Sigmoid colon (tissue), 7 donors: Measurements from ENCODE around the gene LSM8. TPM values are rescaled to one million over a fixed set of nuclear protein-coding genes. Genes with fewer than 3 reads are reported as not detected.

ENCODE experiments used
- DNase-seq: peaks from one replicate; pipeline ENCODE4 v3.0.0-alpha.2; 2019
- H3K27ac ChIP-seq, 4 donors: fragments of 200-600 bp; sonication (generic); one replicate each; pipeline ENCODE4 v1.5.1; 2016 to 2019; ENCODE audit warnings: mild to moderate bottlenecking in 1 of 4
- H3K27me3 ChIP-seq, 3 donors: fragments of 200-600 bp; sonication (generic); one replicate each; pipeline ENCODE4 v1.5.1; 2019; ENCODE audit warnings: mild to moderate bottlenecking in 1 of 3
- H3K36me3 ChIP-seq, 4 donors: fragments of 200-600 bp; sonication (generic); one replicate each; pipeline ENCODE4 v1.5.1; 2016 to 2019
- H3K4me1 ChIP-seq, 4 donors: fragments of 200-600 bp; sonication (generic); one replicate each; pipeline ENCODE4 v1.5.1; 2017 to 2019
- H3K4me3 ChIP-seq, 4 donors: fragments of 200-600 bp; sonication (generic); one replicate each; pipeline ENCODE4 v1.5.1; 2017 to 2019; ENCODE audit warnings: mild to moderate bottlenecking in 2 of 4, moderate library complexity in 1 of 4
- H3K9me3 ChIP-seq, 4 donors: fragments of 200-600 bp in 3 of 4; sonication (generic) in 3 of 4; one replicate each; pipeline versions ENCODE4 v1.5.1 to v1.6.1; 2013 to 2019
- EP300 ChIP-seq, 4 donors: sonication (generic); formaldehyde crosslinking; IDR thresholded peaks; one replicate each; pipeline ENCODE4 v1.6.1; 2017; ENCODE audit warnings: antibody characterized with exemption in 4 of 4
- POLR2A ChIP-seq, 2 donors: fragments of 450-650 bp; IDR thresholded peaks; one replicate each; pipeline ENCODE4 v1.6.1; 2016; ENCODE audit warnings: antibody characterized with exemption in 2 of 2, mild to moderate bottlenecking in 2 of 2, moderate library complexity in 2 of 2
- POLR2AphosphoS5 ChIP-seq, 4 donors: sonication (generic); formaldehyde crosslinking; IDR thresholded peaks; one replicate each; pipeline ENCODE4 v1.6.1; 2017; ENCODE audit warnings: antibody characterized with exemption in 4 of 4
- WGBS, 2 donors: extraction: QIAGEN DNeasy Blood & Tissue Kit; methylation state at CpG; one replicate each; pipeline ENCODE4 v1.1.7; 2013; 5-methylcytosine and 5-hydroxymethylcytosine counted together
- intact Hi-C: fragments of 100-400 bp; cut with DNase I; formaldehyde crosslinking; loops from one replicate; pipeline ENCODE4 v1.15.1; 2023
- polyA plus RNA-seq, 3 donors: library from polyadenylated mRNA; stranded (reverse); fragments of 200-250 nt; gene quantifications; one replicate each; pipeline ENCODE4 v1.2.3, GENCODE V29; 2013
- total RNA-seq, 4 donors: library from RNA; depleted of rRNA; stranded (reverse); fragments of >200 nt; gene quantifications; one replicate each; pipeline ENCODE4 v1.1.0, GENCODE V29; 2016
- TF ChIP-seq, protein P1 (sequence below), 4 experiments: fragments of 450-650 bp in 3 of 4; fragments of 200-600 bp in 1 of 4; IDR thresholded peaks; one replicate each; pipeline ENCODE4 v1.5.1; 2016 to 2019; ENCODE audit warnings: antibody characterized with exemption in 4 of 4, mild to moderate bottlenecking in 3 of 4, moderate library complexity in 2 of 4
- donor health status: healthy with polysubstance abuse.
- donor health status: Bipolar disorder and iron deficiency.
- donor health status: healthy.

LSM8 gene
- total and polyA plus RNA-seq, 7 donors = 25.2 to 42.7 (median 35.7) TPM

DNA sequence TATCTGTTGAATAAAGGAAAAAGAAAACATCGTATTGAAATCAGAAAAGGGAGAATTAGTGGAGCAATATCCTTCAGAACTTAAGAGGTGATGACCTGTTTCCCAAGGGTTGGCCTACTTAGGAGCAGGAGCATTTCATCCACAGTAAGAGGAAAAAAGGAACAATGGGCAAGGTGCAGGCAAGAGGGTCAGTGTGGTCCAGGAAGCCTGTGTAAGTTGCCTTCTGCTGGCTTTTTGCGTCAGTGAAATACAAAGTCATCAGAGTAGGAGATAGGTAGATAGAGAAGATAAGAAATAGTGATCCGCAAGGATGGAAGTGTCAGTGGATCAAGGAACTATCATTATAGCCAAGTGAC, 35.2 kb downstream of the LSM8 start:
- DNase-seq = no peak
- no peaks in the 10 kb centered on the region for H3K27me3 ChIP-seq
- TF ChIP-seq POLR2AphosphoS5 (IDR thresholded peaks at IDR 0.05) (no peak), POLR2A (IDR thresholded peaks at IDR 0.05) (no peak), EP300 (IDR thresholded peaks at IDR 0.05) (no peak)
- TF ChIP-seq, protein P1, sequence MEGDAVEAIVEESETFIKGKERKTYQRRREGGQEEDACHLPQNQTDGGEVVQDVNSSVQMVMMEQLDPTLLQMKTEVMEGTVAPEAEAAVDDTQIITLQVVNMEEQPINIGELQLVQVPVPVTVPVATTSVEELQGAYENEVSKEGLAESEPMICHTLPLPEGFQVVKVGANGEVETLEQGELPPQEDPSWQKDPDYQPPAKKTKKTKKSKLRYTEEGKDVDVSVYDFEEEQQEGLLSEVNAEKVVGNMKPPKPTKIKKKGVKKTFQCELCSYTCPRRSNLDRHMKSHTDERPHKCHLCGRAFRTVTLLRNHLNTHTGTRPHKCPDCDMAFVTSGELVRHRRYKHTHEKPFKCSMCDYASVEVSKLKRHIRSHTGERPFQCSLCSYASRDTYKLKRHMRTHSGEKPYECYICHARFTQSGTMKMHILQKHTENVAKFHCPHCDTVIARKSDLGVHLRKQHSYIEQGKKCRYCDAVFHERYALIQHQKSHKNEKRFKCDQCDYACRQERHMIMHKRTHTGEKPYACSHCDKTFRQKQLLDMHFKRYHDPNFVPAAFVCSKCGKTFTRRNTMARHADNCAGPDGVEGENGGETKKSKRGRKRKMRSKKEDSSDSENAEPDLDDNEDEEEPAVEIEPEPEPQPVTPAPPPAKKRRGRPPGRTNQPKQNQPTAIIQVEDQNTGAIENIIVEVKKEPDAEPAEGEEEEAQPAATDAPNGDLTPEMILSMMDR (IDR thresholded peaks at IDR 0.05) = no peak
- H3K9me3 ChIP-seq = no peaks in the 10 kb centered on the region
- intact Hi-C loops = no loop called here
- 96 to 97% methylated on average over 3 of the region's 3 CpGs for WGBS, 2 donors
- no peak overlapping the region for H3K4me3 ChIP-seq
- peaks cover 0 to 17% (median 5%) of the 10 kb centered on the region in 4 donors for H3K4me1 ChIP-seq
- no peaks in the 10 kb centered on the region for H3K36me3 ChIP-seq
- H3K27ac ChIP-seq = no peak overlapping the region

DNA sequence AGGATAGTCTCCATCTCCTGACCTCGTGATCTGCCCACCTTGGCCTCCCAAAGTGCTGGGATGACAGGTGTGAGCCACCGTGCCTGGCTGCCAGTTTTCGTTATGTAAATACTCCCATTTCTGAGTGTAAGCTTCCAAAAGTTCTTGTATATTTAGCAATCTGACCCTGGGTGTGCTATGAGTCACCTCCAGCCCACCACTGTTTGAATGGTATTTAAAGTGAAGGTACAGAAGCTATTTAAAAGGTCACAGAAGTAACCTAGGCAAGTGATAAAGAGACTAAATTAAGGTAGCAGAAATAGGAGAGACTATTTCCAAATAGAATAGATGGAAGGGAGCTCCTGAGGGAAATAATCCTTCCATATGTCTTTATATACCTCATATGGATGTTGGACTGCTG, 36.6 kb downstream of the LSM8 start:
- intact Hi-C loops = no loop called here
- Histone ChIP-seq H3K4me3 (no peak overlapping the region), H3K4me1 (peaks cover 0 to 10% (median 0%) of the 10 kb centered on the region in 4 donors), H3K27me3 (no peaks in the 10 kb centered on the region), H3K27ac (no peak overlapping the region), H3K9me3 (no peaks in the 10 kb centered on the region), H3K36me3 (no peaks in the 10 kb centered on the region)
- TF ChIP-seq POLR2A (IDR thresholded peaks at IDR 0.05) = no peak
- TF ChIP-seq, protein P1 (IDR thresholded peaks at IDR 0.05) = no peak
- TF ChIP-seq POLR2AphosphoS5 (IDR thresholded peaks at IDR 0.05) = no peak
- TF ChIP-seq EP300 (IDR thresholded peaks at IDR 0.05) = no peak
- DNase-seq = no peak
- 52 to 68% methylated on average over 3 of the region's 3 CpGs for WGBS, 2 donors

DNA sequence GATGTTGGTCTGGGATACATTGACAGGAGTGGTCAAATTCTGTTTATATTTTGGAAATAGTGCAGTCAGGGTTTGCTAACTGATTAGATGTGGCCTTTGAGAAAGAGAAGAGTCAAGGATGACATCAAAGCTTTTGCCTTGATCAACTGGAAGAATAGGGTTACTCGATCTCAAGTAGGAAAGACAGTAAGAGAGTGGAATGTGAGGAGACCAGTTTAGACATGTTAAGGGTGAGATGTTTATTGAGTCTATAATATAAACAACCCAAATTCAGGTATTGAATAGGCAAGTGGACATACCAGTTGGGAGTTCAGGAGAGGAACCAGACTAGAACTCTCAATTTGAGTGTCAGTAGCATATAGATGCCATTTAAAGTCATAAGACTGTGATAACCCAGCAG, 38.6 kb downstream of the LSM8 start:
- intact Hi-C loops = no loop called here
- Histone ChIP-seq H3K9me3 (no peaks in the 10 kb centered on the region), H3K27ac (no peak overlapping the region), H3K36me3 (no peaks in the 10 kb centered on the region), H3K4me3 (no peak overlapping the region), H3K27me3 (no peaks in the 10 kb centered on the region), H3K4me1 (peaks cover 0 to 10% (median 0%) of the 10 kb centered on the region in 4 donors)
- 92 to 94% methylated on average over 1 of the region's 1 CpG for WGBS, 2 donors
- no peak for DNase-seq
- TF ChIP-seq EP300 (IDR thresholded peaks at IDR 0.05) (no peak), POLR2A (IDR thresholded peaks at IDR 0.05) (no peak), POLR2AphosphoS5 (IDR thresholded peaks at IDR 0.05) (no peak)
- TF ChIP-seq, protein P1 (IDR thresholded peaks at IDR 0.05) = no peak

DNA sequence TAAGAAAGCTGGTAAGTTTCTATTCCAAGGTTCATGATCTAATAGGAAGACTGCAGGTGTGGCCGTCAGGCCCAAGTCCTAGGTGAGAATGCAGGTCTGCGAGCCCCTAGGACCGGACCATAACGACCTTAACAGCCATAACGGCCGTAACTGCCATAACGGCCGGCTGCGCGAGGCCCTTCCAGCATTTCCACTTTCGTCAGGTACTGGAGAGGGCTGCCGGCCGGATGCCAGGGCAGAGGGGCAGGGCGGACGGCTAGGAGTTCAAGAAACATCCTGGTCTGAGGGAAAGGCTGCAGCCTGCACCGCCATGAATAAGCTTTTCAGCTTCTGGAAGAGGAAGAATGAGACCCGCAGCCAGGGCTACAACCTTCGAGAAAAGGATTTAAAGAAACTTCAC, 40.6 kb downstream of the LSM8 start, which contains the start of gene ANKRD7:
ANKRD7 (plus strand) TSS at position 184 of the 400 bp plus-strand sequence; CDS start at position 311, 127 bp downstream.
- H3K4me1 ChIP-seq = no peaks in the 10 kb centered on the region
- H3K27ac ChIP-seq = no peak within 1 kb of the TSS
- intact Hi-C loops = no loop called here
- DNase-seq = no peak
- WGBS, 2 donors = 94% methylated on average over 18 of the region's 18 CpGs
- H3K36me3 ChIP-seq = no peaks in the 10 kb centered on the region
- no peaks in the 10 kb centered on the region for H3K9me3 ChIP-seq
- H3K4me3 ChIP-seq = no peak within 1 kb of the TSS
- no peaks in the 10 kb centered on the region for H3K27me3 ChIP-seq
- TF ChIP-seq POLR2AphosphoS5 (IDR thresholded peaks at IDR 0.05) = no peak
- TF ChIP-seq, protein P1 (IDR thresholded peaks at IDR 0.05) = no peak
- no peak for TF ChIP-seq POLR2A (IDR thresholded peaks at IDR 0.05)
- TF ChIP-seq EP300 (IDR thresholded peaks at IDR 0.05) = no peak

DNA sequence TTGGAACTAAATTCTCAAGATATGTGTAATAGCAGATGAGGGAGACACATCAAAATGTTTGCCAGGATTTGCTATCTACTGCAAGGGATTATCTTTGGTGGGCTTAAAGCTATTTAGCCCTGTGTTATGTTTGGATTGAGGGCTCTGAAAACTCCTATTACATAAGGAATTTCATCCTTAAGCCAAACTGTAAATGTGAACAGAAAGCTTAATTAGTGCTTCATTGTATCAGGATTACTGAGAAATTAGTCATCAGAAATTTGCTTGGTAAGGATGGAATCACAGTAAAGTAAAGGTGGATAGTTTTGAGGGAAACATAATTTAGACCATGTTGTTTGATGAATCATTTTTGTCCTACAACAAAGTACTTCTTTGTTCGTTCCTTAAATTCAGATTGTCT, 48.9 kb downstream of the LSM8 start:
- Histone ChIP-seq H3K9me3 (no peaks in the 10 kb centered on the region), H3K4me1 (no peaks in the 10 kb centered on the region), H3K27ac (no peak overlapping the region), H3K36me3 (no peaks in the 10 kb centered on the region), H3K4me3 (no peak overlapping the region), H3K27me3 (no peaks in the 10 kb centered on the region)
- TF ChIP-seq, protein P1 (IDR thresholded peaks at IDR 0.05) = no peak
- TF ChIP-seq POLR2A (IDR thresholded peaks at IDR 0.05) = no peak
- TF ChIP-seq POLR2AphosphoS5 (IDR thresholded peaks at IDR 0.05) = no peak
- no peak for TF ChIP-seq EP300 (IDR thresholded peaks at IDR 0.05)
- no peak for DNase-seq
- WGBS, 2 donors = 82 to 93% methylated on average over 1 of the region's 1 CpG
- intact Hi-C loops = no loop called here
